Measurements from ENCODE around the gene GPR84. TPM values are rescaled to one million over a fixed set of nuclear protein-coding genes. Genes with fewer than 3 reads are reported as not detected.
A peak's percentile ranks its signal among the peaks of the same experiment; 100 is the strongest.

GPR84 gene
- total and polyA plus RNA-seq, 5 donors from 2014 or later: not detected

DNA sequence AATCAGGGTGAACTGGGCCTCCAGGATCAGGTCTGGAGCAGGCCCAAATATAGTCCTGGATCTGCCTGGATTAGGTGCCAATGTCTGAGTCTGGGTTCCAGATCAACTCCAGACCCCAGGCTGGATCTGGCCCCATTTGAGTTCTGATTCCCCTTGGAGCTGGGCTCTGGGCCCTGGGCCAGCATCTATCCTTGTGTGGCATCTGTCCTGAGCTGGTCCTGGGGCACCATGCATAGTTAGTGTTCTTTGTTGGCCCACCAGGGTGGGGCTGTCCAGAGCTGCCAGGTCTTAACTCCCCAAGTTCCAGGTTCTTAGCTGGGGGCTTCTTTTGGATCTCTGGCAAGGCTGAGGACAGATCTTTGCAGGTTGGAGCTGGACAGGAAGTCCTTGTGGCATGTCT, 31.3 kb upstream of the GPR84 start:
- peaks cover 40% of the 10 kb centered on the region for H3K36me3 Mint-ChIP-seq
- Histone ChIP-seq H3K36me3 (ENCODE audit: control insufficient read depth, insufficient read depth, low read length) (peaks cover 53% of the 10 kb centered on the region), H3K4me1 (ENCODE audit: control insufficient read depth, insufficient read depth, low read length, poor library complexity, severe bottlenecking) (peaks cover 13% of the 10 kb centered on the region), H3K27ac (ENCODE audit: insufficient read depth, low read length, poor library complexity, severe bottlenecking) (no peak overlapping the region), H3K4me3 (ENCODE audit: low read depth, low read length) (no peak overlapping the region), H3K27me3 (ENCODE audit: control insufficient read depth, insufficient read depth, low read length) (no peaks in the 10 kb centered on the region), H3K9me3 (ENCODE audit: control insufficient read depth in 2 of 2, low read length in 2 of 2) (no peaks in the 10 kb centered on the region)
- DNase-seq (no peak), ATAC-seq (ENCODE audit: low read depth in 2 of 2) (no peak)
- H3K9me3 Mint-ChIP-seq: no peaks in the 10 kb centered on the region
- no peak overlapping the region for H3K4me3 Mint-ChIP-seq
- H3K27me3 Mint-ChIP-seq: no peaks in the 10 kb centered on the region
- H3K4me1 Mint-ChIP-seq: peaks cover 0 to 33% (median 13%) of the 10 kb centered on the region in 4 donors
- H3K27ac Mint-ChIP-seq: peak overlapping the region in 1 of 3 donors; percentile 62

DNA sequence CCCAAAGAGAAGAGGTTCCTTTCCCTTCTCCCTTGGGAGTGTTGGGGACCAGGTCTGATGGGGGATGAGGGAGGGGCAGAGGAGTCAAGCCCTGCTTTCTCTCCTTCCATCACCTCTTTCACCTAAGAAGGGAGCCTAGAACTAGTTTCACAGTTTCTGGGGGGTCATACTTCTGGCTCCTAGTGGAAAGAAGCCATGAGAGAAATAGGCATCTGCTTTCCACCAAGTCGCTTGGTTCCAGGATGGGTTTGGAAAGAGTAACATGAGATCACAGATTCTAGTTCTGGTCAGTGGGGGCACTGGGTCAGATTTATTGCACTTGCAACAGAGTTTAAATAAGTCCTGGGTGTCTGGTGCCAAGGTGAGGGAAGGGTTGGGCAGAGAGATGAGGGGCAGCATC, 30.7 kb upstream of the GPR84 start:
- Histone ChIP-seq H3K4me3 (ENCODE audit: low read depth, low read length) (no peak overlapping the region), H3K27ac (ENCODE audit: insufficient read depth, low read length, poor library complexity, severe bottlenecking) (no peak overlapping the region), H3K9me3 (ENCODE audit: control insufficient read depth in 2 of 2, low read length in 2 of 2) (no peaks in the 10 kb centered on the region), H3K36me3 (ENCODE audit: control insufficient read depth, insufficient read depth, low read length) (peaks cover 47% of the 10 kb centered on the region), H3K4me1 (ENCODE audit: control insufficient read depth, insufficient read depth, low read length, poor library complexity, severe bottlenecking) (peaks cover 14% of the 10 kb centered on the region), H3K27me3 (ENCODE audit: control insufficient read depth, insufficient read depth, low read length) (no peaks in the 10 kb centered on the region)
- H3K36me3 Mint-ChIP-seq: peaks cover 35% of the 10 kb centered on the region
- DNase-seq: no peak
- H3K4me1 Mint-ChIP-seq: peaks cover 0 to 33% (median 12%) of the 10 kb centered on the region in 4 donors
- no peaks in the 10 kb centered on the region for H3K9me3 Mint-ChIP-seq
- H3K27me3 Mint-ChIP-seq: no peaks in the 10 kb centered on the region
- ATAC-seq (ENCODE audit: low read depth in 2 of 2): no peak
- H3K4me3 Mint-ChIP-seq: no peak overlapping the region
- H3K27ac Mint-ChIP-seq: peak overlapping the region in 1 of 3 donors; percentile 62

DNA sequence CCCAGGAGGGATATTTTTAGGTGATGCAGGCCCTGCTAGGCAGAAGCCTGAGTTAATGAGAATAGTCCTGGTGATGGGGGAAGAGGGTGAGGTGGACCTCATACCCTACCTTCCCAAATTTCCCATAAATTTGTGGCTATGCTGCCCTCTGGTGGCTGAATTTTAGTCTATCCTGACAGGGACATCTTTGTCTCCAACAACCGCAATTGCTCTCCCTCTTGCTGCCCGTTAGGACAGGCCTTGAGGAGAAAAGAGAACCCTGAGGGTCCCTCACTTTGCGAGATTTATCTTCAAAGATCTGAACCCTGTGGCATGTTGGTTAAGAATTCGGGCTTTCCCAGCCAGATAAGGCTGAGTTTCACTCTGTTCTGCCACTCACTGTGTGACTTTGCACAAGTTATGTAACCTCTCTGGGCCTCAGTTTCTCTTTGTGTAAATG, 30.0 kb upstream of the GPR84 start:
- H3K4me1 Mint-ChIP-seq: peaks cover 0 to 37% (median 13%) of the 10 kb centered on the region in 4 donors
- H3K27ac Mint-ChIP-seq: peak overlapping the region in 1 of 3 donors; percentile 67
- Histone ChIP-seq H3K9me3 (ENCODE audit: control insufficient read depth in 2 of 2, low read length in 2 of 2) (no peaks in the 10 kb centered on the region), H3K27ac (ENCODE audit: insufficient read depth, low read length, poor library complexity, severe bottlenecking) (no peak overlapping the region), H3K4me3 (ENCODE audit: low read depth, low read length) (no peak overlapping the region), H3K36me3 (ENCODE audit: control insufficient read depth, insufficient read depth, low read length) (peaks cover 41% of the 10 kb centered on the region), H3K4me1 (ENCODE audit: control insufficient read depth, insufficient read depth, low read length, poor library complexity, severe bottlenecking) (peaks cover 14% of the 10 kb centered on the region), H3K27me3 (ENCODE audit: control insufficient read depth, insufficient read depth, low read length) (no peaks in the 10 kb centered on the region)
- H3K36me3 Mint-ChIP-seq: peaks cover 30% of the 10 kb centered on the region
- DNase-seq (peak in 1 of 3 donors; percentile 41), ATAC-seq (ENCODE audit: low read depth in 2 of 2) (no peak)
- no peaks in the 10 kb centered on the region for H3K27me3 Mint-ChIP-seq
- peak overlapping the region in 1 of 4 donors; percentile 16 for H3K4me3 Mint-ChIP-seq
- H3K9me3 Mint-ChIP-seq: no peaks in the 10 kb centered on the region

DNA sequence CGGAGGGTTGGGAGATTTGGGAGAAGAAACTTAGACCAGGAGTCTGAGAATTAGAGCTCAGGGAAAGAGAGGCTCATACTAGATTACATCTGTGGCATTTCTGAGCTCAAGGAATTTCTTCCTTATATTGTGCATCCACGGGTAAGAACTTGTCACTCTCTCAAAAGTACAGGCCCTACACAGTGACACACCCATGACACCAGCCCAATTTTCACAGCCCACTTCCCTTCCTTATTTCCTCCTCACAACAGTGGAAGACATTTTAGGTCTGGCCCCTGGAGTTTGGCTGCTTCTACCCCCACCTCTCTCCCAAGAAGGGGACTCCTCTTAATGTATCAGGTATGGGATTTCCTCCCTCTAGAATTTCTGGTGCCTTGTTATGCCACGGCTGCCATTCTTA, 29.5 kb upstream of the GPR84 start:
- ATAC-seq (ENCODE audit: low read depth in 2 of 2): no peak
- Mint-ChIP-seq H3K27ac (peak overlapping the region in 1 of 3 donors; percentile 67), H3K9me3 (no peaks in the 10 kb centered on the region), H3K27me3 (no peaks in the 10 kb centered on the region), H3K4me3 (peak overlapping the region in 2 of 4 donors; percentile 16 to 17), H3K4me1 (peaks cover 0 to 35% (median 12%) of the 10 kb centered on the region in 4 donors), H3K36me3 (peaks cover 27% of the 10 kb centered on the region)
- Histone ChIP-seq H3K27me3 (ENCODE audit: control insufficient read depth, insufficient read depth, low read length) (no peaks in the 10 kb centered on the region), H3K9me3 (ENCODE audit: control insufficient read depth in 2 of 2, low read length in 2 of 2) (no peaks in the 10 kb centered on the region), H3K27ac (ENCODE audit: insufficient read depth, low read length, poor library complexity, severe bottlenecking) (no peak overlapping the region), H3K4me3 (ENCODE audit: low read depth, low read length) (no peak overlapping the region), H3K4me1 (ENCODE audit: control insufficient read depth, insufficient read depth, low read length, poor library complexity, severe bottlenecking) (peaks cover 14% of the 10 kb centered on the region), H3K36me3 (ENCODE audit: control insufficient read depth, insufficient read depth, low read length) (peaks cover 39% of the 10 kb centered on the region)
- no peak for DNase-seq

DNA sequence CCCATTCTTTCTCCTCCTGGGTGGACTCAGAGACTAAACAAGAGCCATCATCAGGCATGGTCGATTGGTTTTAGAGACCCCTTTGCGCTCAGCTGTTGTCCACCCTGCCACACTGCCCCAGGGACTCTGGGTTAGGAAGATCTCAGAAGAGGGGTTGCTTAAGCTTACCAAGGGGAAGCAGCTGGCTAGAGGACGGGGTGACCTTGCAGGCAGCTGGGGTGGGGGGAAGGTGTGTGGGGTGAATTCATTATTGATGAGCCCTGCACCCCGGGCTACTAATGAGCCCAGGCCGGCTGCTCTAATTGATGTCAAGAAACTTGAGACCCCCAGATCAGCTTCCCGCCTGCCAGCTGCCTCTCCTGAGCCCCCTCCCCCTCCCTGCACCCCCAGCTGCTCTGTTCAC, 28.9 kb upstream of the GPR84 start:
- Histone ChIP-seq H3K27me3 (ENCODE audit: control insufficient read depth, insufficient read depth, low read length) (no peaks in the 10 kb centered on the region), H3K36me3 (ENCODE audit: control insufficient read depth, insufficient read depth, low read length) (peaks cover 35% of the 10 kb centered on the region), H3K27ac (ENCODE audit: insufficient read depth, low read length, poor library complexity, severe bottlenecking) (no peak overlapping the region), H3K4me3 (ENCODE audit: low read depth, low read length) (no peak overlapping the region), H3K9me3 (ENCODE audit: control insufficient read depth in 2 of 2, low read length in 2 of 2) (no peaks in the 10 kb centered on the region), H3K4me1 (ENCODE audit: control insufficient read depth, insufficient read depth, low read length, poor library complexity, severe bottlenecking) (peaks cover 14% of the 10 kb centered on the region)
- H3K9me3 Mint-ChIP-seq: no peaks in the 10 kb centered on the region
- H3K36me3 Mint-ChIP-seq: peaks cover 23% of the 10 kb centered on the region
- DNase-seq (no peak), ATAC-seq (ENCODE audit: low read depth in 2 of 2) (no peak)
- peak overlapping the region in 1 of 4 donors; percentile 62 for H3K4me3 Mint-ChIP-seq
- peaks cover 0 to 34% (median 12%) of the 10 kb centered on the region in 4 donors for H3K4me1 Mint-ChIP-seq
- H3K27me3 Mint-ChIP-seq: no peaks in the 10 kb centered on the region
- peak overlapping the region in 1 of 3 donors; percentile 69 for H3K27ac Mint-ChIP-seq

DNA sequence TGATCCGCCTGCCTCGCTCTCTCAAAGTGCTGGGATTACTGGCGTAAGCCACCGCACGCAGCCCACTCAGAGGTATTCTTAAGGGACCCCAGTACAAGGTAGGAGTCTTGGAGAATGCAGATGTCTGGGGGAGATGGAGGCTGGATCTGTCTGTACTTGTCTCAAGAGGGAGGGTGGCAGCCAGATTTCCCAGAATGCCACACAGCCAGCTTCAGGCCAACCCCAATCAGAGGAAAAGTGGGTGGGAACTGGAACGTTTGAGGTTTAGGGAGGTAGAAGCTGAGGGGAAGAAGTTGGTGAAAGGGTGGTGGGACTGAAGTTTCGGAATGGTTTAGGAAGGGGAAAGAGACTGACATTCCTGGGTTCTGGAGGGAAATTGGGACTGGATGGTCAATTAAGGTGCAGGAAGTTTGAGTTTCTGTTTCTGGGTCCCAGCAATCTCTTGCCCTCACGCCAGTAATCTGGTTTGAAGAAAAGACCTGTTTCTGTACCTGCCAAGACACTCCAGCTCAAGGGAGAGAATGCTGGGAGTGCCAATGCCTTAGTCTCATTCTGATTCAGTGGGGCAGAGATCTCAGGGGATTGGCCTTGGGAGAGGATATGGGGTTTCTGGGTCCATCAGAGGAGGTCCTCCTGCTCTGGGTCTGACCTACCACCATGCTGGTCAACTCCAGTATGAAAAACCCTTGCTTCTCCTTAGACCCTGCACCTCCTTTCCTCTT, 28.4 kb upstream of the GPR84 start:
- Mint-ChIP-seq H3K4me3 (peak overlapping the region in 1 of 4 donors; percentile 41), H3K36me3 (peaks cover 20% of the 10 kb centered on the region), H3K9me3 (no peaks in the 10 kb centered on the region), H3K27ac (peak overlapping the region in 2 of 3 donors; percentile 32 to 69), H3K4me1 (peaks cover 0 to 34% (median 13%) of the 10 kb centered on the region in 4 donors), H3K27me3 (no peaks in the 10 kb centered on the region)
- DNase-seq: no peak
- Histone ChIP-seq H3K4me3 (ENCODE audit: low read depth, low read length) (no peak overlapping the region), H3K27me3 (ENCODE audit: control insufficient read depth, insufficient read depth, low read length) (no peaks in the 10 kb centered on the region), H3K27ac (ENCODE audit: insufficient read depth, low read length, poor library complexity, severe bottlenecking) (no peak overlapping the region), H3K4me1 (ENCODE audit: control insufficient read depth, insufficient read depth, low read length, poor library complexity, severe bottlenecking) (peaks cover 14% of the 10 kb centered on the region), H3K36me3 (ENCODE audit: control insufficient read depth, insufficient read depth, low read length) (peaks cover 31% of the 10 kb centered on the region), H3K9me3 (ENCODE audit: control insufficient read depth in 2 of 2, low read length in 2 of 2) (no peaks in the 10 kb centered on the region)
- no peak for ATAC-seq (ENCODE audit: low read depth in 2 of 2)

DNA sequence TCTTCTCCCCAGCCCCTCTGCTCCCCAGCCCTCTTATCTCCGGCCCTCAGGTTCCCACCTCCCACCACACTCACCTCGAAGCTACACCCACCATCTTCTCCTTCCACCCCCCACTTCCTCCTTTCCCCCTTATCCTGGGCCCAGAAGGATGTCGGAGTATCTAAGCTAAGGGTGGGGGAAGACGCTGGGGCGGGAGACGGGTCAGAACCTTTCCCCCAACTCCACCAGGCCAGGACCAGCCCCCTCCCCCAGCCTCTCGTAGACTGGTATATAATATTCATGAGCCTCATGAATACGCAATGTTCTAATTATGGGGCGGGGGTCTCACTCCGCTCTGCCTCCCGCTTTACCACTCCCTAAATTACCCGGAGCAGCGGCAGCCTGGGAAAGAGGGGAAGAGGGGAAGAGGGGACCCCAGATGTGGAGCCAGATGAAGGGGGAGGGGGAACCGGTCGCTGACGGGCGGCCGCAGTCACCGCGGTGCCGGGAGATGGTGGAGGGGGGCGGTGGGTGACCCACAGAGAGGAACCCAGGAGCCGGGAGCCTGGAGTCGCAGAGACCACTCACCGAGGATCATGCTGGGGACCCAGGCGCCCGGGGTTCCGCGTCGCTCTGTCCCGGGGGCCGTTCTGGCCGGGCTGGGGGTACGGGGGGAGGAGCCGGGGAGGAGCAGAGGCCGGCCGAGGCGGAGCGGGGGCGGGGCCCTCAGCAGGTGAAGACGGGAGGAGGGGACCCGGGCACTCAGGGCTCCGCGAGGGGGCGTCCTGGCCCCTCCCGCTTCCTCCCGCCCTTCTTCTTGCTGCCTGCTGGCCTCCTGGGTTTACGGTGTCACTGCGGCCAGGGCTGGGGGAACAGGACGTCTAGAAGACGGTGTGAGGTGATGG, 26.6 kb upstream of the GPR84 start:
- Mint-ChIP-seq H3K27me3 (no peaks in the 10 kb centered on the region), H3K4me1 (peaks cover 0 to 36% (median 12%) of the 10 kb centered on the region in 4 donors), H3K27ac (no peak overlapping the region), H3K4me3 (peak overlapping the region in 3 of 4 donors; percentile 78 to 84 (median 83)), H3K9me3 (no peaks in the 10 kb centered on the region), H3K36me3 (peaks cover 10% of the 10 kb centered on the region)
- H3K4me1 ChIP-seq (ENCODE audit: control insufficient read depth, insufficient read depth, low read length, poor library complexity, severe bottlenecking): peaks cover 14% of the 10 kb centered on the region
- no peak overlapping the region for H3K4me3 ChIP-seq (ENCODE audit: low read depth, low read length)
- H3K27ac ChIP-seq (ENCODE audit: insufficient read depth, low read length, poor library complexity, severe bottlenecking): no peak overlapping the region
- peak; percentile 68 to 84 for ATAC-seq (ENCODE audit: low read depth in 2 of 2)
- H3K36me3 ChIP-seq (ENCODE audit: control insufficient read depth, insufficient read depth, low read length): peaks cover 15% of the 10 kb centered on the region
- H3K9me3 ChIP-seq (ENCODE audit: control insufficient read depth in 2 of 2, low read length in 2 of 2): no peaks in the 10 kb centered on the region
- peak; percentile 62 to 68 (median 64) for DNase-seq
- no peaks in the 10 kb centered on the region for H3K27me3 ChIP-seq (ENCODE audit: control insufficient read depth, insufficient read depth, low read length)
